PFSK-1 (cell line): Measurements from ENCODE around the gene GPR142.

Source experiments
- FOXP2 ChIP-seq: optimal IDR thresholded peaks from 2 replicates; pipeline ENCODE3; 2011; ENCODE audit warnings: borderline replicate concordance, control low read depth, inconsistent platforms; ENCODE audit not compliant: insufficient read depth; ENCODE audit errors: extremely low read length, extremely low read depth
- POLR2AphosphoS5 ChIP-seq: IDR thresholded peaks from 2 replicates; pipeline ENCODE4 v1.6.1; 2012; ENCODE audit warnings: low read depth, mild to moderate bottlenecking, control low read depth, low read length, moderate library complexity
- REST ChIP-seq, 2 experiments: IDR thresholded peaks; 2 replicates each; pipeline versions ENCODE4 v1.6.1 to v1.8.0; 2011 to 2012; ENCODE audit warnings: low read depth in 2 of 2, low read length in 2 of 2, control low read depth in 1 of 2, inconsistent platforms in 1 of 2, mild to moderate bottlenecking in 1 of 2, moderate library complexity in 1 of 2; ENCODE audit not compliant: insufficient read depth in 1 of 2
- SIN3A ChIP-seq: IDR thresholded peaks from 2 replicates; pipeline ENCODE4 v1.6.1; 2012; ENCODE audit warnings: mild to moderate bottlenecking, low read length, moderate library complexity, borderline replicate concordance; ENCODE audit not compliant: insufficient read depth
- TAF1 ChIP-seq: IDR thresholded peaks from 2 replicates; pipeline ENCODE4 v1.6.1; 2012; ENCODE audit warnings: low read length, control low read depth, borderline replicate concordance; ENCODE audit not compliant: insufficient read depth

The GPR142 gene

GRCh38 chr17:74362069-74362405 lies 5.3 kb upstream of the GPR142 start:
- TF ChIP-seq SIN3A, result no peak
- TF ChIP-seq FOXP2, result no peak
- no peak for TF ChIP-seq TAF1
- no peak for TF ChIP-seq REST (IDR thresholded peaks at IDR 0.05; ENCODE audit: insufficient read depth in 1 of 2, low read depth in 2 of 2, low read length in 2 of 2)
- TF ChIP-seq POLR2AphosphoS5, result no peak

- TF ChIP-seq FOXP2, result no peak
- TF ChIP-seq TAF1, result no peak
- TF ChIP-seq SIN3A, result no peak
- no peak for TF ChIP-seq REST (IDR thresholded peaks at IDR 0.05; ENCODE audit: insufficient read depth in 1 of 2, low read depth in 2 of 2, low read length in 2 of 2)
- no peak for TF ChIP-seq POLR2AphosphoS5
Observed at GRCh38 chr17:74362810-74363498, 4.4 kb upstream of the GPR142 start.

- TF ChIP-seq FOXP2 (no peak), TAF1 (no peak), POLR2AphosphoS5 (no peak), SIN3A (no peak), REST (IDR thresholded peaks at IDR 0.05; ENCODE audit: insufficient read depth in 1 of 2, low read depth in 2 of 2, low read length in 2 of 2) (no peak)
Observed at GRCh38 chr17:74368341-74369081, 1.2 kb downstream of the GPR142 start.

- TF ChIP-seq REST (IDR thresholded peaks at IDR 0.05; ENCODE audit: insufficient read depth in 1 of 2, low read depth in 2 of 2, low read length in 2 of 2), result no peak
- no peak for TF ChIP-seq TAF1
- TF ChIP-seq POLR2AphosphoS5, result no peak
- TF ChIP-seq FOXP2, result no peak
- no peak for TF ChIP-seq SIN3A
Observed at GRCh38 chr17:74369221-74369620, 1.9 kb downstream of the GPR142 start.
